ENCODE data around the gene CCDC200.
"Not testable (repeated sequence)": the region's sequence is repeated elsewhere in the genome, so short reads cannot be mapped to it uniquely, and the experiment has no call there.

Gene CCDC200

GRCh38 chr17:43216369-43216761, 12.1 kb downstream of the CCDC200 start:
- no peak for DNase-seq (ENCODE audit: low read depth, low spot score)

DNA sequence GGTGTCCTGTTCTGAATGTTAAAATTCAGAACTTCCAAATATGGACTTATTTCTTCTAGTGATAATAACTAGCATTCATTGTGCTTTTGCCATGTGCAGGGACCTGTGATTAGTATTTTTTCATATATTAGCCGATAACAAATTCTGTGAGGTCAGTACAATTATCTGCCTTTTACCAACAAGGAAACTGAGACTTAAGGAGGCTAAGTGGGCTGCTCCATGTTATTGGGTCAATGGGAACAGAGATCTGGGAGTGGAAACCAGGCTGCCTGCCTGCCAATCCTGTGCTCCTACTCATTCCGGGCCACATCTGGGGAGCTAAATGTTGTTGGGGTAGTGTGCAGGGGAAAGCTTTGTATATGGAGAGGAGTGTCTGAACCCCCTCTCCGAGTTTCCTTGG, 13.1 kb downstream of the CCDC200 start:
- DNase-seq (ENCODE audit: low read depth, low spot score) = no peak

DNA sequence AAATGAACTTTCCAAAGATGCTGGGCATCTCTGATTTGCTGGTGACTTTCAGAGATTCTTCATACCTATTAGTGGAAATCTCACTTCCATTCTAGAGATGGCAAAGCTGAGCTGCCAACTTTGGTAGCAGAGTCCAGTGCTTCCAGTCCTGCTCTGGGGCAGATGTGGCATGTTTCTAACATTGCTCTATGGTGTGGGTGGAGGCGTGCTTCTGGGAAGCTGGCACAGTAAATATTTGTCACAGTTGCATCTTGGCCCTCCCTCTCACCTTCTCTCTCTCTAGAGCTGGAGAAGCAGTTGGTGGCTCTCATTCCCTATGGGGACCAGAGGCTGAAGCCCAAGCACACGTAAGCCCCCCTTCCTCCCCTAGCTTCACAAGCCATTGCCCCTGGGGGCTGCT, 14.9 kb downstream of the CCDC200 start:
- no peak for DNase-seq (ENCODE audit: low read depth, low spot score)

DNA sequence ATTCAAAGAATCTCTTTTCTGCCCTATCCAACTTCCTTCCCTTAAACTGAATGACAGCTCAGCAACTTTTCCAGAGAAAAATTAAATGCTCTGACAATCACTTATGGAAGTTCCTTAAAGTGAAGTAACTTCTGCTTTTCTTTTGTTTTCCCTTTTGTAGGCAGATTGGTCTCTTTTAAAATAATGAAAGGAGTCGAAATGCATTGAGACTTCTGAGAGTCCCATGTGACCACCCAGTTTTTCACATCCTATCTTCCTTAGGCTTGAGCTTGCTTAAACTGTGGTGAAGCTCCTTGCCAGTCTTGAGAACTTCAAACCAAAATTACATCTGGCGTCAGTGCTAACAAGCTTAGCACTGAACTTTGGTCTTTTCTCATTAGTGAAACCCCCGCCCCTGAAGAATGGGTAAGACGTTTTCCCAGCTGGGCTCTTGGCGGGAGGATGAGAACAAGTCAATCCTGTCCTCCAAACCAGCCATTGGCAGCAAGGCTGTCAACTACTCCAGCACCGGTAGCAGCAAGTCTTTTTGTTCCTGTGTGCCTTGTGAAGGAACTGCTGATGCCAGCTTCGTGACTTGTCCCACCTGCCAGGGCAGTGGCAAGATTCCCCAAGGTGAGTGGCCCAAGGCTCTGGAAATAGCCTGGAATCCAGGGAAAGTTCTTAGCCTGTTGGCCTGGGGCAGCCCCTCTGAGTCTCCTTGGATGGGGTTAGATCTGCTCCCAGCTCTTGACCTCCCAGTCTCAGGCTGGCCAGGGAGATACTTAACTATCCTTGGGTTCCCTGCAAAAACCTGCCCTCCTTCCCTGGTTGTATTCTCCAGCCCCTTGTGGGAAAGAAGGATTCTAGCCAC, 15.6 kb downstream of the CCDC200 start:
- DNase-seq (ENCODE audit: low read depth, low spot score) = no peak

- peak; percentile 46 for DNase-seq (ENCODE audit: low read depth, low spot score)
These were observed 16.7 kb downstream of the CCDC200 start, which contains the start of gene TMEM106A for GRCh38 chr17:43211480-43212402. Gene TMEM106A, plus strand, starts transcription at chr17:43211875. Its CDS starts 1,167 bp downstream, at chr17:43213042.

GRCh38 chr17:43211123-43211479, 17.3 kb downstream of the CCDC200 start:
- DNase-seq (ENCODE audit: low read depth, low spot score) = no peak

GRCh38 chr17:43210576-43210975, 17.8 kb downstream of the CCDC200 start:
- DNase-seq (ENCODE audit: low read depth, low spot score) = no peak

GRCh38 chr17:43203013-43203412, 25.4 kb downstream of the CCDC200 start:
- not testable (repeated sequence) for DNase-seq (ENCODE audit: low read depth, low spot score)

DNA sequence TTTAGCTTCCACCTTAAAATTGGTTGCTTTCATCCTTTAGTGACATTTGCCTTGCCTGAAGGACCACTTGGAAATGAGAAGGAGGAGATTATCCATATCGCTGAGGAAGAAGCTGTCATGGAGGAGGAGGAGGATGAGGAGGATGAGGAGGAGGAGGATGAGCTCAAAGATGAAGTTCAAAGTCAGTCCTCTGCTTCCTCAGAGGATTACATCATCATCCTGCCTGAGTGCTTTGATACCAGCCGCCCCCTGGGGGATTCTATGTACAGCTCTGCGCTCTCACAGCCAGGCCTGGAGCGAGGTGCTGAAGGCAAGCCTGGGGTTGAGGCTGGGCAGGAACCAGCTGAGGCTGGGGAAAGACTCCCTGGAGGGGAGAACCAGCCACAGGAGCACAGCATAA, 28.3 kb downstream of the CCDC200 start:
- no peak for DNase-seq (ENCODE audit: low read depth, low spot score)

DNA sequence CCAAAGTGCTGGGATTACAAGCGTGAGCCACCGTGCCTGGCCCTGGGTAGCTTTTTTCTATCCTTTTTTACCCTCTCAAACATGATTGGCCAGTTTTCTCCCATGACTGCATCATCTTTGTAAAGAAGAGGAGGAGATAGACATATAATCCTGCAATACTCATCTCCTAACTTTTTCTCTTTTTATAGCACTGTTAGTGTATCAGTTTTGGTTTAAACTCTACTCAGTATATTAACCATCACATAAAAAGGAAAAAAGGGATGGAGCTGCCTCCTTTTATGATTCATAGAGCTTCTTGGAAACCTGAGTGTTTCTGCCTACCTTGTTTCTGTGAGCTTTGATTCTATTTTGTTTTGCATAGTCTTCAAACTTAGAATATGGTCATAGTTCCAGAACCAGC, 28.8 kb downstream of the CCDC200 start:
- no peak for DNase-seq (ENCODE audit: low read depth, low spot score)

DNA sequence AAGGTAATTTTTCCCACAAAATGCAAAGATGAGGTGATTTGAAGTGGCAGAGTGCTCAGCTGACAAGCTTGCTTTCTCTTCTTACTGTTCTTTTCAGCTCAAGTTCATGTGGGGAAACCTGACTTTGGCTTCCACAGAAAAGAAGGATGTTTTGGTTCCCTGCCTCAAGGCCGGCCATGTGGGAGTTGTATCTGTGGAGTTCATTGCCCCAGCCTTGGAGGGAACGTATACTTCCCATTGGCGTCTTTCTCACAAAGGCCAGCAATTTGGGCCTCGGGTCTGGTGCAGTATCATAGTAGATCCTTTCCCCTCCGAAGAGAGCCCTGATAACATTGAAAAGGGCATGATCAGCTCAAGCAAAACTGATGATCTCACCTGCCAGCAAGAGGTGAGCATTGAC, 35.2 kb downstream of the CCDC200 start:
- DNase-seq (ENCODE audit: low read depth, low spot score) = no peak

- not testable (repeated sequence) for DNase-seq (ENCODE audit: low read depth, low spot score)
These were observed 41.8 kb downstream of the CCDC200 start for GRCh38 chr17:43186656-43187055.

DNA sequence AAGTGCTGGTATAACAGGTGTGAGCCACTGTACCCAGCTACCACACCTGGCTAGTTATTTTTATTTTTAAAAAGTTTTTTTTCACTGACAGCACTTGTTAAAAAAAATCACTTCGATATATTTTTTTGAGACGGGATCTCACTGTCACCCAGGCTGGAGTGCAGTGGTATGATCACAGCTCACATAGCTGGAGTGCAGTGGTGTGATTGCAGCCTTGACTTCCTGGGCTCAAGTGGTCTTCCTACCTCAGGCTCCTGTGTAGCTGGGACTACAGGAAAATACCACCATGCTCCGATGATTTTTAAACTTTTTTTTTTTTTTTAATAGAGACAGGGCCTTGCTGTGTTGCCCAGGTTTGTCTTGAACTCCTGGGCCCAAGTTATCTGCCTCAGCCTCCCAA, 44.5 kb downstream of the CCDC200 start:
- no peak for DNase-seq (ENCODE audit: low read depth, low spot score)

DNA sequence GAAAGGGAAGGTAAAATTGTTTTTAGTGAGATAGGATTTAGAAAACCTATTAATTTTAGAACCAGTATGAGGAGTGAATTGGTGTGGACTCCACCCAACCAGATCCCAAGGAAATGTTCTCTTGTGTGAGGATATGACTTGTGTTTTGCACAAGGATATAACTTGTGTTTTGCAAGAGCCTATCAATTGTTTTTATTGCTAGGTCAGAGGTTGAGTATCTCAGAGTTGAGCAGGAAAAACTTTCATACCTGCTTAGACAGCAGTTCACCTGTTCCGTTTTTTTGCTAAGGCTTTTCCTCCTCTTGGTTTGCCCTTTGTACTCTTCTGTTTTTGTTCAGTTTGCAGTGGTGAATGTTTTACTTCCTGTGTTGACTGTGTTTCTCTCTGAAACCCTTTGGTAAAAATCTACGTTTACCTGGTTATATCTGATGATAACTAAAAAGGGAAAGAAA, 52.3 kb downstream of the CCDC200 start:
- DNase-seq (ENCODE audit: low read depth, low spot score) = no peak

DNA sequence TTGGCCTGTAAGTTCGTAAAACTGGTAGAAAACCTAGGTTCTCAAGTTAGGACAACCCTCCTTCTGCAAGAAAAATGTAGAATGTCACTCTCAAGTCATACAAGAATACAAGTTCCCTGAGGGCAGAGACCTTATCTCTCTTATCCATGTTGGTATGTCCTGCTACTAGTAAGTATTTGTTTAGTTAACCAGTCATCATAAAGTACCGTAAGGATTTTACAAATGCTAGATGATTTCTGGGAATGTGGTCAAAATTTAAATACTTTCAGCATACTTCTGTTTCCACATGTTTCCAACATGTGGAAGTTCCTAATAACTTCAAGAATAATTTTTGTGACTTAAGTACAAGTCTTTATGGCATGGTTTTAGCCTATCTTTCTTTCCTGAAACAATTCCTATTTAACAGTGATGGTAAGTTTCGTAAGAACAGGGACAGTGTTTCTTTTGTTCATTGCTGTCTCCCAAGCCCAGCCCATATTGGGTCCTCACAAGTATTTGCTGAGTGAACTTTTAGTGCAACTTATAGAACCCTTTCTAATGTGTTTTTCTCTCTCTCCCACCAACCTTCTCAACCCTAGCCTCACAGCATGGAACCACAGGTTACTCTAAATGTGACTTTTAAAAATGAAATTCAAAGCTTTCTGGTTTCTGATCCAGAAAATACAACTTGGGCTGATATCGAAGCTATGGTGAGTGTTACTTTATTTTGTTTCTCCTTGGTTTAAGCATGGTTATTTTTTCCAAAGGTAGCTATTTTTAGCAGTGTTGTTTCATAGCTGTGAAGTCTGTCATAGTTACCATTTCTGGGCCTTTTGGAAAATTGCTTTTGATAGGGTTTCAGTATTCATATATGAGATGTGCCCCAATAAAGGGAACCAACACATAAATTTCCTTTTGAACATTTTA, 53.0 kb downstream of the CCDC200 start:
- DNase-seq (ENCODE audit: low read depth, low spot score) = no peak

GRCh38 chr17:43171586-43172487, 56.6 kb downstream of the CCDC200 start:
- no peak for DNase-seq (ENCODE audit: low read depth, low spot score)

All from activated naive CD8-positive, alpha-beta T cell treated with anti-CD3 and anti-CD28 coated beads, Interleukin-2, amount 50 U/mL, for 16 hours (primary cell).